Activated CD4-positive, alpha-beta T cell treated with anti-CD3 and anti-CD28 coated beads, Interleukin-2, amount 50 U/mL, for 1 hour (primary cell): ENCODE measurements around the gene RHBDL3.
"Not testable (repeated sequence)": the region's sequence is repeated elsewhere in the genome, so short reads cannot be mapped to it uniquely, and the experiment has no call there.

Experiments used
- DNase-seq: peaks from one replicate; pipeline ENCODE4 v3.0.0-alpha.2; 2020

Gene RHBDL3

GRCh38 chr17:32292094-32292493 is 26.5 kb downstream of the RHBDL3 start:
- no peak for DNase-seq

- DNase-seq: no peak
These were observed 31.8 kb downstream of the RHBDL3 start for GRCh38 chr17:32297424-32297823.

GRCh38 chr17:32297860-32298259 is 32.2 kb downstream of the RHBDL3 start:
- DNase-seq: no peak

- no peak for DNase-seq
These were observed 32.7 kb downstream of the RHBDL3 start for GRCh38 chr17:32298298-32298697.

- DNase-seq: no peak
These were observed 33.3 kb downstream of the RHBDL3 start for GRCh38 chr17:32298721-32299579.

GRCh38 chr17:32299580-32300164 is 34.0 kb downstream of the RHBDL3 start:
- DNase-seq: no peak

GRCh38 chr17:32302037-32302436 is 36.4 kb downstream of the RHBDL3 start:
- no peak for DNase-seq

- no peak for DNase-seq
These were observed 37.4 kb downstream of the RHBDL3 start for GRCh38 chr17:32302860-32303649.

- DNase-seq: no peak
These were observed 38.2 kb downstream of the RHBDL3 start for GRCh38 chr17:32303781-32304288.

GRCh38 chr17:32305049-32305448 is 39.4 kb downstream of the RHBDL3 start:
- DNase-seq: no peak

- DNase-seq: no peak
These were observed 42.0 kb downstream of the RHBDL3 start for GRCh38 chr17:32307658-32308057.

- no peak for DNase-seq
These were observed 45.5 kb downstream of the RHBDL3 start for GRCh38 chr17:32311028-32311536.

- DNase-seq: no peak
These were observed 49.0 kb downstream of the RHBDL3 start for GRCh38 chr17:32314636-32315035.

- no peak for DNase-seq
These were observed 49.5 kb downstream of the RHBDL3 start for GRCh38 chr17:32315171-32315570.

GRCh38 chr17:32316653-32317052 is 51.0 kb downstream of the RHBDL3 start:
- DNase-seq: not testable (repeated sequence)

- DNase-seq: no peak
These were observed 51.7 kb downstream of the RHBDL3 start for GRCh38 chr17:32317353-32317752.

- no peak for DNase-seq
These were observed 52.4 kb downstream of the RHBDL3 start for GRCh38 chr17:32318071-32318470.

- peak; percentile 72 for DNase-seq
These were observed 53.9 kb downstream of the RHBDL3 start for GRCh38 chr17:32319548-32319905.

- not testable (repeated sequence) for DNase-seq
These were observed 54.4 kb downstream of the RHBDL3 start for GRCh38 chr17:32320080-32320479.

- DNase-seq: no peak
These were observed 55.2 kb downstream of the RHBDL3 start for GRCh38 chr17:32320847-32321246.

- DNase-seq: no peak
These were observed 57.4 kb downstream of the RHBDL3 start for GRCh38 chr17:32323046-32323445.

- DNase-seq: peak; percentile 8
These were observed 58.3 kb downstream of the RHBDL3 start for GRCh38 chr17:32323811-32324491.

GRCh38 chr17:32327911-32328310 is 62.3 kb downstream of the RHBDL3 start:
- no peak for DNase-seq
